H9 (cell line): Measurements from ENCODE around the gene MRFAP1. TPM values are rescaled to one million over a fixed set of nuclear protein-coding genes. Genes with fewer than 3 reads are reported as not detected.

Experiments
- DNase-seq: peaks from one replicate; pipeline ENCODE4 v3.0.0-alpha.2; 2017
- H2AFZ ChIP-seq: one replicate; pipeline ENCODE4 v1.6.1; 2013; ENCODE audit warnings: mild to moderate bottlenecking, low read length, control low read depth, moderate library complexity
- H2AK5ac ChIP-seq: 2 replicates; pipeline ENCODE4 v1.6.1; 2013; ENCODE audit warnings: low read length, control low read depth, mixed read lengths; ENCODE audit not compliant: insufficient read length
- H2BK120ac ChIP-seq: one replicate; pipeline ENCODE4 v1.6.1; 2013; ENCODE audit warnings: low read depth, mild to moderate bottlenecking, low read length, control low read depth, inconsistent platforms; ENCODE audit not compliant: poor library complexity, severe bottlenecking
- H2BK12ac ChIP-seq: 2 replicates; pipeline ENCODE4 v1.6.1; 2013; ENCODE audit warnings: low read length, control low read depth, mixed read lengths, low read depth; ENCODE audit not compliant: insufficient read length
- H2BK15ac ChIP-seq: 2 replicates; pipeline ENCODE4 v1.6.1; 2013; ENCODE audit warnings: low read depth, low read length, control low read depth
- H2BK20ac ChIP-seq: one replicate; pipeline ENCODE4 v1.6.1; 2013; ENCODE audit warnings: low read depth, mild to moderate bottlenecking, low read length, control low read depth, inconsistent platforms; ENCODE audit not compliant: poor library complexity, severe bottlenecking
- H2BK5ac ChIP-seq: 2 replicates; pipeline ENCODE4 v1.6.1; 2013; ENCODE audit warnings: low read length, control low read depth, mixed read lengths; ENCODE audit not compliant: insufficient read length
- H3K14ac ChIP-seq: 2 replicates; pipeline ENCODE4 v1.6.1; 2013; ENCODE audit warnings: low read length, control low read depth; ENCODE audit not compliant: insufficient read depth
- H3K18ac ChIP-seq: 2 replicates; pipeline ENCODE4 v1.6.1; 2013; ENCODE audit warnings: low read depth, mild to moderate bottlenecking, mixed read lengths, low read length, control low read depth; ENCODE audit not compliant: insufficient read length
- H3K23ac ChIP-seq: 2 replicates; pipeline ENCODE4 v1.6.1; 2013; ENCODE audit warnings: low read length, control low read depth, mixed read lengths, low read depth; ENCODE audit not compliant: insufficient read length
- H3K23me2 ChIP-seq: 2 replicates; pipeline ENCODE4 v1.6.1; 2013; ENCODE audit warnings: low read depth, mild to moderate bottlenecking, mixed read lengths, low read length, control low read depth; ENCODE audit not compliant: insufficient read length, poor library complexity, severe bottlenecking
- H3K27ac ChIP-seq: 2 replicates; pipeline ENCODE4 v1.5.1; 2013; ENCODE audit warnings: low read length, control low read depth, mixed read lengths, low read depth; ENCODE audit not compliant: insufficient read length
- H3K27me3 ChIP-seq: 2 replicates; pipeline ENCODE4 v1.6.1; 2013; ENCODE audit warnings: low read length, control low read depth, inconsistent platforms; ENCODE audit not compliant: insufficient read depth
- H3K4ac ChIP-seq: 2 replicates; pipeline ENCODE4 v1.6.1; 2013; ENCODE audit warnings: low read depth, mild to moderate bottlenecking, control low read depth, inconsistent platforms, low read length, moderate library complexity
- H3K4me1 ChIP-seq: 2 replicates; pipeline ENCODE4 v1.6.1; 2013; ENCODE audit warnings: low read length, control low read depth, inconsistent platforms; ENCODE audit not compliant: insufficient read depth
- H3K4me2 ChIP-seq: 2 replicates; pipeline ENCODE4 v1.6.1; 2013; ENCODE audit warnings: low read length, control low read depth, mixed read lengths; ENCODE audit not compliant: insufficient read length, insufficient read depth
- H3K56ac ChIP-seq: 2 replicates; pipeline ENCODE4 v1.6.1; 2013; ENCODE audit warnings: low read depth, mild to moderate bottlenecking, mixed read lengths, low read length, control low read depth; ENCODE audit not compliant: insufficient read length
- H3K79me1 ChIP-seq: 2 replicates; pipeline ENCODE4 v1.6.1; 2013; ENCODE audit warnings: low read depth, mild to moderate bottlenecking, moderate library complexity, low read length, control low read depth, inconsistent platforms; ENCODE audit not compliant: insufficient read depth, poor library complexity, severe bottlenecking
- H3K79me2 ChIP-seq: 2 replicates; pipeline ENCODE4 v1.6.1; 2013; ENCODE audit warnings: low read length, control low read depth, inconsistent platforms; ENCODE audit not compliant: insufficient read depth
- H3K9ac ChIP-seq: 2 replicates; pipeline ENCODE4 v1.6.1; 2013; ENCODE audit warnings: low read length, control low read depth, mixed read lengths; ENCODE audit not compliant: insufficient read length; ENCODE audit errors: extremely low read depth
- H3K9me3 ChIP-seq: one replicate; pipeline ENCODE4 v1.6.1; 2013; ENCODE audit warnings: low read depth, low read length, inconsistent platforms; ENCODE audit not compliant: control insufficient read depth
- H3T11ph ChIP-seq: one replicate; pipeline ENCODE4 v1.6.1; 2013; ENCODE audit warnings: mild to moderate bottlenecking, low read length, control low read depth, inconsistent platforms
- H4K20me1 ChIP-seq: one replicate; pipeline ENCODE4 v1.6.1; 2013; ENCODE audit not compliant: control insufficient read depth, insufficient read length, insufficient read depth
- H4K5ac ChIP-seq: 2 replicates; pipeline ENCODE4 v1.6.1; 2013; ENCODE audit warnings: low read depth, mild to moderate bottlenecking, mixed read lengths, low read length, control low read depth; ENCODE audit not compliant: insufficient read length
- H4K8ac ChIP-seq: replicated peaks from 2 replicates; pipeline ENCODE4 v1.6.1; 2013; ENCODE audit warnings: low read length, control low read depth, mixed read lengths, low read depth; ENCODE audit not compliant: insufficient read length
- H4K91ac ChIP-seq: 2 replicates; pipeline ENCODE4 v1.6.1; 2013; ENCODE audit warnings: low read depth, mild to moderate bottlenecking, moderate library complexity, mixed read lengths, low read length, control low read depth; ENCODE audit not compliant: insufficient read length
- H3K27ac Mint-ChIP-seq, 3 experiments: 2 replicates in 2 of 3; 3 replicates in 1 of 3; pipeline ENCODE4 v1.8.0; 2020 to 2021; ENCODE audit warnings: mixed read lengths in 3 of 3, mild to moderate bottlenecking in 1 of 3, moderate library complexity in 1 of 3
- H3K27me3 Mint-ChIP-seq: 2 replicates; pipeline ENCODE4 v1.8.0; 2021; ENCODE audit warnings: low read depth, mild to moderate bottlenecking, moderate library complexity, mixed read lengths
- H3K36me3 Mint-ChIP-seq, 3 experiments: 2 replicates in 2 of 3; 3 replicates in 1 of 3; pipeline ENCODE4 v1.8.0; 2020 to 2021; ENCODE audit warnings: low read depth in 3 of 3, mixed read lengths in 3 of 3; ENCODE audit not compliant: insufficient read depth in 1 of 3
- H3K4me1 Mint-ChIP-seq, 2 experiments: 2 replicates each; pipeline ENCODE4 v1.8.0; 2020; ENCODE audit warnings: mixed read lengths in 2 of 2
- H3K4me3 Mint-ChIP-seq, 2 experiments: 2 replicates in 1 of 2; 3 replicates in 1 of 2; pipeline ENCODE4 v1.8.0; 2020 to 2021; ENCODE audit warnings: mild to moderate bottlenecking in 2 of 2, mixed read lengths in 2 of 2, moderate library complexity in 1 of 2
- H3K9me3 Mint-ChIP-seq, 2 experiments: 2 replicates in 1 of 2; 3 replicates in 1 of 2; pipeline ENCODE4 v1.8.0; 2020; ENCODE audit warnings: mild to moderate bottlenecking in 2 of 2, mixed read lengths in 2 of 2, moderate library complexity in 1 of 2
- WGBS: extraction: QIAGEN DNeasy Blood & Tissue Kit; methylation state at CpG from one replicate; pipeline ENCODE4 v1.1.7; 2013; ENCODE audit warnings: missing lambda C conversion rate, low lambda C conversion rate, mixed read lengths; ENCODE audit not compliant: insufficient read length; ENCODE audit errors: extremely low coverage; 5-methylcytosine and 5-hydroxymethylcytosine counted together
- total RNA-seq: library from RNA; stranded (reverse); gene quantifications from 2 replicates; pipeline ENCODE4 v1.2.1, GENCODE V29; 2021
- TF ChIP-seq, protein P1 (sequence below): fragments of 200-600 bp; sonication (generic); conservative IDR thresholded peaks from 3 replicates; pipeline ENCODE4 v1.8.0; 2021; ENCODE audit warnings: antibody characterized with exemption, mild to moderate bottlenecking

The MRFAP1 gene
- total RNA-seq, 1 experiment from 2014 or later, result 328 TPM

DNA sequence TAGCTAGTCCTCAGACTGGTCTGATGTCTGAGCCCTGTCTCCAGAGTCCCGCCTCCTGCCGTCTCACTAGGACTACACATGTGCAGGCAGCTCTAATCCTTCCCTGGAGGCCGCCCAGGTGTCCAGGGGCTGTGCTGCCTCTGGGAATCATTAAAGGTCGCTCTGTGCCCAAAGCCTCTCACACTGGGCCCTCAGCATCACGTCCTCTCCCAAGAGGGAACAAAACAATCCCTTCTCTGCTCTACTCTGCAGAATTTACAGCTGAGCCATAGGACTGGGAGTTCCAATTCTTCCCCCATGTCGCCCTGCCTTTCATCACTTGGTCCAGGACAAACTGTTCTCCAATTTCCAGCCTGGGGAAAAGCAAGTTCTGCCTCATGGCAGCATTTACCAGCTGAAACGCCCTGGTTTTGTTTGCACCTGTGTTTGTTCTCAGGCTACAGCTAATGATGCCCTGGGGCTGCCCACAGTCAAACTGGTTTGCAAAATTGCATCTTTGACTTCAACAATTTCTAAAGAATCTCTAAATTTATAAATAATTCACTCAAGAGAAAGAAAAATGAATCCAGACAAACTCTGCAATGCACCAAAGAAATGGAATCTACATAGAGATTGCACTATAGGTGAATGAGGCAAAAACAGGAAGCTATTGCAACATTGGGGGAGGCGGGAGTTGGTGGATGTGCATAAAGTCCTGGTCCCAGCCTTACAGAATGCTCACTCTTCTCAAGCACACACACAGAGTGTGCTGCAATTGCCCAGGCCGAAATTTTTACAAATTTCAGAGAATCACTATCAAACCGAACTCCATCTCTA lies 7.2 kb upstream of the MRFAP1 start:
- Histone ChIP-seq H2BK15ac (no peak overlapping the region), H3K79me2 (no peaks in the 10 kb centered on the region), H3K79me1 (no peaks in the 10 kb centered on the region), H4K5ac (no peak overlapping the region), H3K27ac (no peak overlapping the region), H3K14ac (peak overlapping the region; percentile 56; the same call in 1 of the 2 replicates), H3K9me3 (no peaks in the 10 kb centered on the region), H3K56ac (no peak overlapping the region), H2AFZ (no peak overlapping the region), H4K8ac (no peak overlapping the region), H3K27me3 (no peaks in the 10 kb centered on the region), H3K4me1 (no peaks in the 10 kb centered on the region; the same call in 1 of the 2 replicates), H2BK5ac (no peak overlapping the region), H3K18ac (no peak overlapping the region), H2BK20ac (no peak overlapping the region), H3K4me2 (no peak overlapping the region), H3K4ac (no peak overlapping the region), H3K23me2 (no peaks in the 10 kb centered on the region), H3T11ph (no peak overlapping the region), H2BK12ac (no peak overlapping the region), H4K91ac (no peak overlapping the region), H3K23ac (no peak overlapping the region), H3K9ac (no peak overlapping the region), H2BK120ac (no peak overlapping the region), H2AK5ac (no peak overlapping the region), H4K20me1 (no peaks in the 10 kb centered on the region)
- TF ChIP-seq, protein P1, sequence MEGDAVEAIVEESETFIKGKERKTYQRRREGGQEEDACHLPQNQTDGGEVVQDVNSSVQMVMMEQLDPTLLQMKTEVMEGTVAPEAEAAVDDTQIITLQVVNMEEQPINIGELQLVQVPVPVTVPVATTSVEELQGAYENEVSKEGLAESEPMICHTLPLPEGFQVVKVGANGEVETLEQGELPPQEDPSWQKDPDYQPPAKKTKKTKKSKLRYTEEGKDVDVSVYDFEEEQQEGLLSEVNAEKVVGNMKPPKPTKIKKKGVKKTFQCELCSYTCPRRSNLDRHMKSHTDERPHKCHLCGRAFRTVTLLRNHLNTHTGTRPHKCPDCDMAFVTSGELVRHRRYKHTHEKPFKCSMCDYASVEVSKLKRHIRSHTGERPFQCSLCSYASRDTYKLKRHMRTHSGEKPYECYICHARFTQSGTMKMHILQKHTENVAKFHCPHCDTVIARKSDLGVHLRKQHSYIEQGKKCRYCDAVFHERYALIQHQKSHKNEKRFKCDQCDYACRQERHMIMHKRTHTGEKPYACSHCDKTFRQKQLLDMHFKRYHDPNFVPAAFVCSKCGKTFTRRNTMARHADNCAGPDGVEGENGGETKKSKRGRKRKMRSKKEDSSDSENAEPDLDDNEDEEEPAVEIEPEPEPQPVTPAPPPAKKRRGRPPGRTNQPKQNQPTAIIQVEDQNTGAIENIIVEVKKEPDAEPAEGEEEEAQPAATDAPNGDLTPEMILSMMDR, result no peak
- no peaks in the 10 kb centered on the region; a peak in 1 of 5 replicates for H3K9me3 Mint-ChIP-seq
- H3K4me3 Mint-ChIP-seq, result no peak overlapping the region
- no peaks in the 10 kb centered on the region; the same call in none of the 2 replicates for H3K27me3 Mint-ChIP-seq
- no peak for DNase-seq
- peak overlapping the region in 2 of 3 experiments; percentile 40 to 46; a peak in 2 of 7 replicates for H3K27ac Mint-ChIP-seq
- H3K4me1 Mint-ChIP-seq, result peaks cover 6 to 9% of the 10 kb centered on the region in 2 experiments; a peak in 2 of 4 replicates
- no peaks in the 10 kb centered on the region for H3K36me3 Mint-ChIP-seq
- WGBS, result no CpG with 5 or more reads among the region's 10 CpGs
